Midbrain (tissue), 1 donor: Measurements from ENCODE around the gene UQCC3.
"Not testable (repeated sequence)": the region's sequence is repeated elsewhere in the genome, so short reads cannot be mapped to it uniquely, and the experiment has no call there.

Experiments used
- DNase-seq: peaks from one replicate; lab custom pipeline; 2025; lab: John Stamatoyannopoulos, UW

UQCC3 gene

GRCh38 chr11:62702246-62702645 lies 30.8 kb downstream of the UQCC3 start:
- no peak for DNase-seq

- not testable (repeated sequence) for DNase-seq
These were observed 32.4 kb downstream of the UQCC3 start for GRCh38 chr11:62703921-62704320.

- no peak for DNase-seq
These were observed 33.9 kb downstream of the UQCC3 start for GRCh38 chr11:62705413-62705812.

GRCh38 chr11:62705880-62706849 lies 34.7 kb downstream of the UQCC3 start:
- DNase-seq: peak; percentile 96

- DNase-seq: no peak
These were observed 35.4 kb downstream of the UQCC3 start for GRCh38 chr11:62706850-62707247.

GRCh38 chr11:62707277-62707861 lies 35.9 kb downstream of the UQCC3 start, which contains the start of the genes BSCL2 and GNG3:
Gene BSCL2, minus strand, starts transcription at chr11:62707424. Its CDS starts 229 bp downstream, at chr11:62707195.
Gene GNG3, plus strand, starts transcription at chr11:62707676. Its CDS starts 620 bp downstream, at chr11:62708296.
- peak; percentile 75 for DNase-seq

- no peak for DNase-seq
These were observed 36.9 kb downstream of the UQCC3 start for GRCh38 chr11:62708392-62708791.

GRCh38 chr11:62708793-62709192 lies 37.3 kb downstream of the UQCC3 start:
- DNase-seq: no peak

GRCh38 chr11:62709247-62710000 lies 38.0 kb downstream of the UQCC3 start:
- DNase-seq: peak; percentile 98

- no peak for DNase-seq
These were observed 38.5 kb downstream of the UQCC3 start for GRCh38 chr11:62710001-62710345.

GRCh38 chr11:62712276-62712812 lies 40.9 kb downstream of the UQCC3 start:
- no peak for DNase-seq

- no peak for DNase-seq
These were observed 41.4 kb downstream of the UQCC3 start for GRCh38 chr11:62712861-62713260.

GRCh38 chr11:62713343-62713742 lies 41.9 kb downstream of the UQCC3 start:
- no peak for DNase-seq

GRCh38 chr11:62715150-62716130 lies 44.0 kb downstream of the UQCC3 start:
- DNase-seq: no peak

GRCh38 chr11:62716206-62716605 lies 44.7 kb downstream of the UQCC3 start:
- no peak for DNase-seq

- no peak for DNase-seq
These were observed 45.3 kb downstream of the UQCC3 start for GRCh38 chr11:62716816-62717215.

GRCh38 chr11:62719302-62719978 lies 48.0 kb downstream of the UQCC3 start:
- DNase-seq: no peak

GRCh38 chr11:62721994-62722393 lies 50.5 kb downstream of the UQCC3 start:
- no peak for DNase-seq
